CD4-positive, alpha-beta T cell (primary cell): ENCODE measurements around the gene NMBR. TPM values are rescaled to one million over a fixed set of nuclear protein-coding genes. Genes with fewer than 3 reads are reported as not detected.
A peak's percentile ranks its signal among the peaks of the same experiment; 100 is the strongest.
"Not testable (repeated sequence)": the region's sequence is repeated elsewhere in the genome, so short reads cannot be mapped to it uniquely, and the experiment has no call there.

Experiments used
- ATAC-seq: fragments of 200-7000 bp; cut with Tn5 transposase; one replicate; pipeline ENCODE4 v1.10.0; 2022; ENCODE audit warnings: mild to moderate bottlenecking; ENCODE audit not compliant: poor library complexity
- CTCF ChIA-PET: fragments of 350-600 bp; sonication (Branson Sonifier 250); formaldehyde crosslinking; loops from one replicate; lab custom pipeline; 2021; ENCODE audit warnings: antibody characterized with exemption, inconsistent platforms; lab: Charles Lee
- POLR2A ChIA-PET: fragments of 350-600 bp; sonication (Branson Sonifier 250); formaldehyde crosslinking; loops from one replicate; lab custom pipeline; 2021; ENCODE audit warnings: antibody characterized with exemption, inconsistent platforms; lab: Charles Lee
- DNase-seq, 14 experiments: peaks; one replicate each; pipeline ENCODE4 v3.0.0-alpha.2; 2013 to 2020; ENCODE audit warnings: mixed read lengths in 2 of 14
- H3K27ac ChIP-seq, 2 donors: one replicate each; pipeline versions ENCODE4 v1.5.1 to v1.7.0; 2013; ENCODE audit warnings: low read length in 2 of 2, low read depth in 1 of 2, mild to moderate bottlenecking in 1 of 2
- H3K27me3 ChIP-seq, 2 experiments: 1 replicate in 1 of 2; 2 replicates in 1 of 2; pipeline versions ENCODE4 v1.6.1 to v1.7.0; 2013; ENCODE audit warnings: low read length in 2 of 2, control low read depth in 1 of 2, mild to moderate bottlenecking in 1 of 2, moderate library complexity in 1 of 2; ENCODE audit not compliant: insufficient read depth in 2 of 2, control insufficient read depth in 1 of 2
- H3K36me3 ChIP-seq: one replicate; pipeline ENCODE4 v1.6.1; 2013; ENCODE audit warnings: low read length, control low read depth; ENCODE audit not compliant: insufficient read depth
- H3K4me1 ChIP-seq: one replicate; pipeline ENCODE4 v1.6.1; 2013; ENCODE audit warnings: low read length, control low read depth; ENCODE audit not compliant: insufficient read depth
- H3K4me3 ChIP-seq: one replicate; pipeline ENCODE4 v1.5.1; 2013; ENCODE audit warnings: mild to moderate bottlenecking, low read length, moderate library complexity
- H3K9me3 ChIP-seq, 2 experiments: 1 replicate in 1 of 2; 2 replicates in 1 of 2; pipeline versions ENCODE4 v1.6.1 to v1.7.0; 2013; ENCODE audit warnings: low read length in 2 of 2, mild to moderate bottlenecking in 2 of 2, control low read depth in 1 of 2, moderate library complexity in 1 of 2; ENCODE audit not compliant: control insufficient read depth in 1 of 2, insufficient read depth in 1 of 2
- H3K27ac Mint-ChIP-seq: one replicate; pipeline ENCODE4 v1.8.0; 2020; ENCODE audit warnings: mixed read lengths
- H3K27me3 Mint-ChIP-seq: one replicate; pipeline ENCODE4 v1.8.0; 2021; ENCODE audit warnings: mixed read lengths
- H3K36me3 Mint-ChIP-seq: one replicate; pipeline ENCODE4 v1.8.0; 2021; ENCODE audit warnings: low read depth, mixed read lengths
- H3K4me1 Mint-ChIP-seq: one replicate; pipeline ENCODE4 v1.8.0; 2021; ENCODE audit warnings: low read depth, mixed read lengths
- H3K4me3 Mint-ChIP-seq: one replicate; pipeline ENCODE4 v1.8.0; 2020; ENCODE audit warnings: mild to moderate bottlenecking, mixed read lengths
- H3K9me3 Mint-ChIP-seq: one replicate; pipeline ENCODE4 v1.8.0; 2020; ENCODE audit warnings: mixed read lengths
- CTCF ChIP-seq: fragments of 200-600 bp; IDR thresholded peaks from one replicate; pipeline ENCODE4 v1.8.0; 2022; ENCODE audit warnings: antibody characterized with exemption, mild to moderate bottlenecking
- intact Hi-C, 2 experiments: fragments of 100-400 bp; cut with DNase I in 1 of 2; cut with micrococcal nuclease in 1 of 2; formaldehyde crosslinking; loops; one replicate each; pipeline versions ENCODE4 v1.15.1 to v1.9.0; 2023 to 2025; cut with DNase I, micrococcal nuclease
- total RNA-seq, 174 experiments: library from RNA in 2 of 174; stranded (reverse) in 2 of 174; gene quantifications; one replicate each; pipeline ENCODE4 v1.2.3 and lab custom pipeline; 2021 to 2026

Gene NMBR
- total RNA-seq, 2 experiments from 2014 or later = not detected

GRCh38 chr6:142112451-142113061, 34.4 kb downstream of the NMBR start:
- Histone ChIP-seq H3K36me3 (no peaks in the 10 kb centered on the region), H3K27ac (no peak overlapping the region), H3K9me3 (no peaks in the 10 kb centered on the region), H3K4me1 (no peaks in the 10 kb centered on the region), H3K27me3 (no peaks in the 10 kb centered on the region), H3K4me3 (no peak overlapping the region)
- peaks cover 8% of the 10 kb centered on the region for H3K27me3 Mint-ChIP-seq
- intact Hi-C loops = loop anchor here (2.0 kb wide), 1 partner anchor 436 kb away; no protein-coding TSS in a partner anchor
- CTCF ChIA-PET = interaction anchor here (1.1 kb wide), 1 partner anchor 13 kb away, joined by 3 read pairs; no protein-coding TSS in a partner anchor
- no peak overlapping the region for H3K4me3 Mint-ChIP-seq
- ATAC-seq (no peak), DNase-seq (peak; percentile 33 to 74 (median 56))
- H3K9me3 Mint-ChIP-seq = no peaks in the 10 kb centered on the region
- POLR2A ChIA-PET = no interaction called here
- H3K27ac Mint-ChIP-seq = no peak overlapping the region
- no peaks in the 10 kb centered on the region for H3K4me1 Mint-ChIP-seq
- no peaks in the 10 kb centered on the region for H3K36me3 Mint-ChIP-seq
- peak; percentile 93 for TF ChIP-seq CTCF

GRCh38 chr6:142110820-142111219, 36.1 kb downstream of the NMBR start:
- H3K27me3 Mint-ChIP-seq, ATAC-seq, H3K27ac Mint-ChIP-seq, H3K9me3 Mint-ChIP-seq, H3K4me3 ChIP-seq, H3K27ac ChIP-seq, H3K4me3 Mint-ChIP-seq, H3K9me3 ChIP-seq, H3K36me3 ChIP-seq, H3K36me3 Mint-ChIP-seq, DNase-seq, H3K27me3 ChIP-seq, H3K4me1 Mint-ChIP-seq, CTCF ChIA-PET, H3K4me1 ChIP-seq, POLR2A ChIA-PET, intact Hi-C loops: not testable (repeated sequence)

GRCh38 chr6:142104820-142105219, 42.1 kb downstream of the NMBR start:
- H3K4me1 Mint-ChIP-seq, intact Hi-C loops, H3K36me3 ChIP-seq, H3K36me3 Mint-ChIP-seq, H3K27me3 Mint-ChIP-seq, H3K4me1 ChIP-seq, H3K27ac Mint-ChIP-seq, H3K4me3 ChIP-seq, H3K9me3 Mint-ChIP-seq, H3K9me3 ChIP-seq, H3K27ac ChIP-seq, DNase-seq, H3K27me3 ChIP-seq, H3K4me3 Mint-ChIP-seq, ATAC-seq, POLR2A ChIA-PET: not testable (repeated sequence)
- CTCF ChIA-PET = interaction anchor here (0.7 kb wide), 1 partner anchor 15 kb away, joined by 3 read pairs; no protein-coding TSS in a partner anchor

GRCh38 chr6:142088858-142089216, 58.1 kb downstream of the NMBR start:
- Mint-ChIP-seq H3K4me1 (no peaks in the 10 kb centered on the region), H3K27me3 (peaks cover 52% of the 10 kb centered on the region), H3K27ac (no peak overlapping the region), H3K36me3 (no peaks in the 10 kb centered on the region), H3K9me3 (no peaks in the 10 kb centered on the region), H3K4me3 (no peak overlapping the region)
- DNase-seq = no peak
- H3K27ac ChIP-seq = no peak overlapping the region
- peaks cover 13 to 36% of the 10 kb centered on the region in 2 experiments for H3K27me3 ChIP-seq
- POLR2A ChIA-PET = no interaction called here
- no peak for TF ChIP-seq CTCF
- CTCF ChIA-PET = no interaction called here
- no peak for ATAC-seq
- no peak overlapping the region for H3K4me3 ChIP-seq
- intact Hi-C loops = no loop called here
- peaks cover 9% of the 10 kb centered on the region for H3K4me1 ChIP-seq
- peaks cover 0 to 11% of the 10 kb centered on the region in 2 experiments for H3K9me3 ChIP-seq
- no peaks in the 10 kb centered on the region for H3K36me3 ChIP-seq
